Measurements from ENCODE around the gene SHROOM3. TPM values are rescaled to one million over a fixed set of nuclear protein-coding genes. Genes with fewer than 3 reads are reported as not detected.

Gene SHROOM3
- total and polyA plus RNA-seq, 2 donors (not counting 3 experiments of a cell fraction or from before 2014, with no cell fraction given), result 2.7 to 6.7 TPM

GRCh38 chr4:76592460-76592859 lies 157.4 kb downstream of the SHROOM3 start:
- no peaks in the 10 kb centered on the region for H3K4me1 ChIP-seq (ENCODE audit: control insufficient read depth, extremely low read depth, insufficient read depth, low read length)
- H4K20me1 ChIP-seq (replicated peaks; ENCODE audit: control insufficient read depth, extremely low read depth, insufficient read depth, low read length), result no peaks in the 10 kb centered on the region
- no peak for TF ChIP-seq EZH2 (IDR thresholded peaks at IDR 0.05; ENCODE audit: borderline replicate concordance, low read depth, low read length, severe bottlenecking)
- no peak for TF ChIP-seq MYC (IDR thresholded peaks at IDR 0.05; ENCODE audit: low read depth, low read length)
- TF ChIP-seq FOS (IDR thresholded peaks at IDR 0.05; ENCODE audit: borderline replicate concordance, insufficient read depth, low read length), result no peak
- no peak for TF ChIP-seq POLR2AphosphoS5 (IDR thresholded peaks at IDR 0.05; ENCODE audit: insufficient read depth, low read depth, low read length)
- no peak for TF ChIP-seq JUN (IDR thresholded peaks at IDR 0.05; ENCODE audit: borderline replicate concordance, insufficient read depth, insufficient read length, low read depth)
- TF ChIP-seq CTCF (IDR thresholded peaks at IDR 0.05; ENCODE audit: extremely low read depth in 1 of 2, insufficient read depth in 1 of 2, low read depth in 1 of 2, low read length in 2 of 2), result no peak
- no peak for TF ChIP-seq GATA2 (IDR thresholded peaks at IDR 0.05; ENCODE audit: insufficient read depth, insufficient read length, low read depth, low read length)
- no peak for TF ChIP-seq MAX (IDR thresholded peaks at IDR 0.05; ENCODE audit: insufficient read depth, insufficient read length)
- TF ChIP-seq POLR2A (IDR thresholded peaks at IDR 0.05; ENCODE audit: low read depth, low read length), result no peak
- no TSS peak for BruUV-seq (replicated peaks)
- no peak overlapping the region for H2AFZ ChIP-seq (ENCODE audit: low read depth, low read length)
- H3K27ac ChIP-seq (ENCODE audit: insufficient read depth, low read depth, low read length), result no peak overlapping the region
- H3K9me1 ChIP-seq (replicated peaks; ENCODE audit: control insufficient read depth, extremely low read depth, insufficient read depth, low read length), result no peaks in the 10 kb centered on the region
- POLR2A ChIA-PET, result no interaction called here
- H3K27me3 ChIP-seq (ENCODE audit: control insufficient read depth in 2 of 2, insufficient read depth in 2 of 2, low read length in 2 of 2), result no peaks in the 10 kb centered on the region
- no peak overlapping the region for H3K9ac ChIP-seq (replicated peaks; ENCODE audit: extremely low read depth, insufficient read depth, low read length)
- intact Hi-C loops (cut with micrococcal nuclease) (no loop called here), dilution Hi-C loops (cut with MboI; ENCODE audit: extremely low pct_ligation_motif_present, low sequenced_read_pairs) (no loop called here)
- DNase-seq (ENCODE audit: low read depth, low spot score) (no peak), FAIRE-seq (no peak)
- H3K9me3 ChIP-seq (replicated peaks; ENCODE audit: control insufficient read depth, insufficient read depth, low read length), result no peaks in the 10 kb centered on the region
- H3K4me2 ChIP-seq (ENCODE audit: insufficient read depth, low read length), result no peak overlapping the region
- CTCF ChIA-PET, result interaction anchor here (1.0 to 1.3 kb wide), 3 partner anchors 9 to 12 kb away, joined by 3 read pairs; no protein-coding TSS in a partner anchor
- H3K4me3 ChIP-seq (replicated peaks in 1 of 3; ENCODE audit: insufficient read depth in 1 of 3, low read depth in 1 of 3, low read length in 3 of 3), result no peak overlapping the region
- no peaks in the 10 kb centered on the region for H3K36me3 ChIP-seq (ENCODE audit: control insufficient read depth in 2 of 2, extremely low read depth in 1 of 2, insufficient read depth in 2 of 2, low read length in 2 of 2)
- no peaks in the 10 kb centered on the region for H3K79me2 ChIP-seq (ENCODE audit: control insufficient read depth, insufficient read depth, low read length)

Data from endothelial cell of umbilical vein (primary cell).